HL-60/S4 treated with retinoic acid at 250 ng/mL for 4 days and 3 days (cell line): ENCODE data around the gene KLHL12.

Experiments
- in situ Hi-C: fragments of 300-500 bp; cut with MboI; formaldehyde crosslinking; loops from 2 replicates; pipeline ENCODE4 v1.7.0; 2022; ENCODE audit warnings: low sequenced_read_pairs

The KLHL12 gene

GRCh38 chr1:202888531-202889360 is 38.3 kb downstream of the KLHL12 start, which contains the start of gene RABIF:
RABIF (minus strand) TSS chr1:202889149; CDS start chr1:202889098, 51 bp downstream.
- in situ Hi-C loops, result no loop called here

- in situ Hi-C loops, result no loop called here
Measured at GRCh38 chr1:202888221-202888530, 38.9 kb downstream of the KLHL12 start.

GRCh38 chr1:202880961-202881460 is 46.0 kb downstream of the KLHL12 start:
- in situ Hi-C loops, result no loop called here

GRCh38 chr1:202880062-202880461 is 47.0 kb downstream of the KLHL12 start:
- in situ Hi-C loops, result no loop called here

- in situ Hi-C loops, result no loop called here
Measured at GRCh38 chr1:202879128-202879527, 47.9 kb downstream of the KLHL12 start.

GRCh38 chr1:202873026-202873425 is 54.0 kb downstream of the KLHL12 start:
- in situ Hi-C loops, result no loop called here

GRCh38 chr1:202871367-202871766 is 55.7 kb downstream of the KLHL12 start:
- in situ Hi-C loops, result no loop called here

GRCh38 chr1:202862679-202863560 is 64.1 kb downstream of the KLHL12 start:
- in situ Hi-C loops, result no loop called here

GRCh38 chr1:202861420-202862132 is 65.5 kb downstream of the KLHL12 start:
- in situ Hi-C loops, result no loop called here

GRCh38 chr1:202860744-202861419 is 66.2 kb downstream of the KLHL12 start:
- in situ Hi-C loops, result no loop called here

GRCh38 chr1:202858789-202859414 is 68.1 kb downstream of the KLHL12 start:
- in situ Hi-C loops, result no loop called here

- in situ Hi-C loops, result no loop called here
Measured at GRCh38 chr1:202858331-202858730, 68.7 kb downstream of the KLHL12 start.

GRCh38 chr1:202857136-202857610 is 69.9 kb downstream of the KLHL12 start:
- in situ Hi-C loops, result no loop called here

GRCh38 chr1:202856014-202856413 is 71.0 kb downstream of the KLHL12 start:
- in situ Hi-C loops, result no loop called here

GRCh38 chr1:202854787-202855186 is 72.2 kb downstream of the KLHL12 start:
- in situ Hi-C loops, result no loop called here

- in situ Hi-C loops, result no loop called here
Measured at GRCh38 chr1:202852163-202852904, 74.7 kb downstream of the KLHL12 start.

GRCh38 chr1:202850593-202851362 is 76.3 kb downstream of the KLHL12 start:
- in situ Hi-C loops, result no loop called here

- in situ Hi-C loops, result no loop called here
Measured at GRCh38 chr1:202848191-202848542, 78.9 kb downstream of the KLHL12 start.

- in situ Hi-C loops, result no loop called here
Measured at GRCh38 chr1:202844935-202845334, 82.1 kb downstream of the KLHL12 start.
